ENCODE results near the gene NPPB. TPM values are rescaled to one million over a fixed set of nuclear protein-coding genes. Genes with fewer than 3 reads are reported as not detected.
A peak's percentile ranks its signal among the peaks of the same experiment; 100 is the strongest.

NPPB gene
- total and polyA plus RNA-seq, 2 experiments from 2014 or later: 0.95 TPM; not detected in 1

GRCh38 chr1:11845641-11846335 is 13.0 kb downstream of the NPPB start (continued):
- TF ChIP-seq ZNF462 (CRISPR knock-in tag; IDR thresholded peaks at IDR 0.05): no peak
- no peak for TF ChIP-seq EZH2 (IDR thresholded peaks at IDR 0.05; ENCODE audit: low read depth, unreplicated experiment)

- no peaks in the 10 kb centered on the region; the same call in 2 of the 3 replicates for H3K4me1 Mint-ChIP-seq
- H3K36me3 ChIP-seq (ENCODE audit: insufficient read depth): peaks cover 48% of the 10 kb centered on the region
- TF ChIP-seq STAT1 (IDR thresholded peaks at IDR 0.05; ENCODE audit: unreplicated experiment): no peak
- TF ChIP-seq EZH2phosphoT487 (IDR thresholded peaks at IDR 0.05; ENCODE audit: unreplicated experiment): no peak
- TF ChIP-seq EZH2 (IDR thresholded peaks at IDR 0.05; ENCODE audit: low read depth, unreplicated experiment): no peak
- TF ChIP-seq NANOG (IDR thresholded peaks at IDR 0.05; ENCODE audit: borderline replicate concordance): no peak
- no peak for TF ChIP-seq ETS1 (IDR thresholded peaks at IDR 0.05)
- no peak for TF ChIP-seq REST (IDR thresholded peaks at IDR 0.05; ENCODE audit: unreplicated experiment)
- TF ChIP-seq ZNF331 (CRISPR knock-in tag; IDR thresholded peaks at IDR 0.05; ENCODE audit: low read depth): no peak
- no peak for TF ChIP-seq CTCF (conservative IDR thresholded peaks at IDR 0.05; ENCODE audit: low read depth in 2 of 2)
Observed at GRCh38 chr1:11842154-11843041, 16.3 kb downstream of the NPPB start.

More at GRCh38 chr1:11842154-11843041, 16.3 kb downstream of the NPPB start:
- no peak for DNase-seq (ENCODE audit: low spot score)
- no peak overlapping the region for H3K4me3 ChIP-seq
- ATAC-seq: no peak
- no peaks in the 10 kb centered on the region for H3K79me2 ChIP-seq (replicated peaks; ENCODE audit: insufficient read depth)
- H2AFZ ChIP-seq: no peak overlapping the region
- peaks cover 14% of the 10 kb centered on the region; the same call in 1 of the 2 replicates for H4K20me1 ChIP-seq (replicated peaks; ENCODE audit: insufficient read depth)
- Mint-ChIP-seq H3K27ac (no peak overlapping the region), H3K36me3 (ENCODE audit: low read depth) (peaks cover 68% of the 10 kb centered on the region), H3K4me3 (no peak overlapping the region), H3K9me3 (no peaks in the 10 kb centered on the region), H3K27me3 (ENCODE audit: insufficient read depth, low read depth, poor library complexity) (peaks cover 11% of the 10 kb centered on the region)
- H3F3A ChIP-seq (replicated peaks; ENCODE audit: low read depth): peaks cover 23% of the 10 kb centered on the region
- 0 out of 2 replicates have a peak overlapping the region, but pooled peaks have one; percentile 32 for H3K27ac ChIP-seq (ENCODE audit: low read depth)
- no peaks in the 10 kb centered on the region for H3K4me1 ChIP-seq (ENCODE audit: insufficient read depth)
- no peak overlapping the region for H3K4me2 ChIP-seq
- no peaks in the 10 kb centered on the region for H3K27me3 ChIP-seq (ENCODE audit: insufficient read depth)
- H3K9me2 ChIP-seq (ENCODE audit: insufficient read depth): no peaks in the 10 kb centered on the region

Measured in GM23338 (cell line).